GM12875 (cell line): ENCODE results near the gene CDC37L1.
A peak's percentile ranks its signal among the peaks of the same experiment; 100 is the strongest.

Source experiments
- H3K4me3 ChIP-seq: one replicate; pipeline ENCODE4 v1.5.1; 2011; ENCODE audit warnings: low read depth, low read length, control low read depth
- TF ChIP-seq, protein P1 (sequence below): IDR thresholded peaks from 2 replicates; pipeline ENCODE4 v1.5.1; 2011; ENCODE audit warnings: low read depth, mild to moderate bottlenecking, control low read depth, inconsistent platforms, low read length, moderate library complexity, borderline replicate concordance; ENCODE audit not compliant: insufficient read depth

CDC37L1 gene

DNA sequence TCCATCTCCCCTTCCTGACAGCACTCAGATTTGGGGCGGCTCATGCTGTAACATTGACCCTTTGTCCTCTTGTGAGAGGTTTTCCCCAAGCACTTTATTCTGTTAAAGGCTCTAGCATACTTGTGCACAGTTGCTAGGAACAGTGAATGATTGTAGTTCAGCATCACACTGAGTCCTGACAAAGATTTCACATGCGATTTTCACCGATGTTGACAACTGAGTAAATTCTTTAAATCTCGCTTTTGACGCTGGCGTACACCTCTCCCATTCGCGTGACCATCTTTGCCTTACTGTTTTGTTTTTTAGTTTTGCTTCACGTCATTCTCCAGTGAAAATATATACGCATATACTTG, 780 bp downstream of the CDC37L1 start:
- TF ChIP-seq, protein P1, sequence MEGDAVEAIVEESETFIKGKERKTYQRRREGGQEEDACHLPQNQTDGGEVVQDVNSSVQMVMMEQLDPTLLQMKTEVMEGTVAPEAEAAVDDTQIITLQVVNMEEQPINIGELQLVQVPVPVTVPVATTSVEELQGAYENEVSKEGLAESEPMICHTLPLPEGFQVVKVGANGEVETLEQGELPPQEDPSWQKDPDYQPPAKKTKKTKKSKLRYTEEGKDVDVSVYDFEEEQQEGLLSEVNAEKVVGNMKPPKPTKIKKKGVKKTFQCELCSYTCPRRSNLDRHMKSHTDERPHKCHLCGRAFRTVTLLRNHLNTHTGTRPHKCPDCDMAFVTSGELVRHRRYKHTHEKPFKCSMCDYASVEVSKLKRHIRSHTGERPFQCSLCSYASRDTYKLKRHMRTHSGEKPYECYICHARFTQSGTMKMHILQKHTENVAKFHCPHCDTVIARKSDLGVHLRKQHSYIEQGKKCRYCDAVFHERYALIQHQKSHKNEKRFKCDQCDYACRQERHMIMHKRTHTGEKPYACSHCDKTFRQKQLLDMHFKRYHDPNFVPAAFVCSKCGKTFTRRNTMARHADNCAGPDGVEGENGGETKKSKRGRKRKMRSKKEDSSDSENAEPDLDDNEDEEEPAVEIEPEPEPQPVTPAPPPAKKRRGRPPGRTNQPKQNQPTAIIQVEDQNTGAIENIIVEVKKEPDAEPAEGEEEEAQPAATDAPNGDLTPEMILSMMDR, result no peak
- peak overlapping the region; percentile 58 for H3K4me3 ChIP-seq

DNA sequence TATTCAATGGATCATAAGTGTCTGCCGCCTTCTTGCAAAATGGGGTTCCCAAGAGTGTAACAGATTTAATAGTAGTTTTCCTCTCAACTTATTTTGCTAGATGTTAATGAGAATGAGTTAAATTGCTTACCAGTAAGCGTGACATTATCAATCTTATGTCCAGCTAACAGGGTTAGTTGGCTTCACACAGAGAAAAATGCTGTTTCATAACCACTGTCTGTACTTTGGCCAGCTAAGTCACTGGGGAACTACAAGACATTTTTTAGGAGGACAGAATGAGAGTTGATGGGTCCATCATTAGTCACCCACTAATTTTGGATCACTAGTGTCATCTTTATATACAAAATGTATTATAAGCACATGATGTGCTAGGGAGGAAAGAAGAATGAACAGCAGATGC, 1.4 kb downstream of the CDC37L1 start:
- TF ChIP-seq, protein P1, result no peak
- H3K4me3 ChIP-seq, result no peak overlapping the region

DNA sequence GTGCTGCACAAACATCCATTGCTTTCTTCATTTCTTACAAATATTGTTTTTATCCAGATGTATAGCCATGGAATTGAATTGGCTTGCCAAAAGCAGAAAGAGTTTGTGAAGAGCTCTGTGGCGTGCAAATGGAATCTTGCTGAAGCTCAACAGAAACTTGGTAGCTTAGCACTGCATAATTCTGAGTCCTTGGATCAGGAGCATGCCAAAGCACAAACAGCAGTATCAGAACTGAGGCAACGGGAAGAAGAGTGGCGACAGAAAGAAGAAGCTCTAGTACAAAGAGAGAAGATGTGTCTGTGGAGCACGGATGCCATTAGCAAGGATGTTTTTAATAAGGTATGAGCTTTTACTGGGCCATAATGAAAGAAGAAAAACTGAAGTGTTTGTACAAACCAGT, 5.5 kb downstream of the CDC37L1 start:
- TF ChIP-seq, protein P1, result no peak
- H3K4me3 ChIP-seq, result no peak overlapping the region

DNA sequence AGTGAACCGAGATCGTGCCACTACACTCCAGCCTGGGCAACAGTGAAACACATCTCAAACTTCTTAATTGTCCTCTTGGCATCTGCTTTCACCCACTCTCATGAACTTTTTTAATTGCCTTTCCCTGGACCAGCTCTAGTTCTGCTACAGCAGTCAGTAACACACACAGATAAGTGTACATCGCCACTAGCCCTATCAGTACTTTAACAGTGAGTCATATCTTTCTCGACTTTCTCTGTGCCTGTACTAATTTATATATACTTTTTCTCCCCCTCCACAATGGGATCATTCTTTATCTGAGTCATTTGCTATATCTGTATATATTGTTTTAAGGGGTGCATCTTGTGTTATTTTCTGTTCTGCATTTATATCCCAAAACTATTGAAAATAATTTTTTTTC, 6.7 kb downstream of the CDC37L1 start:
- no peak overlapping the region for H3K4me3 ChIP-seq
- TF ChIP-seq, protein P1, result no peak

DNA sequence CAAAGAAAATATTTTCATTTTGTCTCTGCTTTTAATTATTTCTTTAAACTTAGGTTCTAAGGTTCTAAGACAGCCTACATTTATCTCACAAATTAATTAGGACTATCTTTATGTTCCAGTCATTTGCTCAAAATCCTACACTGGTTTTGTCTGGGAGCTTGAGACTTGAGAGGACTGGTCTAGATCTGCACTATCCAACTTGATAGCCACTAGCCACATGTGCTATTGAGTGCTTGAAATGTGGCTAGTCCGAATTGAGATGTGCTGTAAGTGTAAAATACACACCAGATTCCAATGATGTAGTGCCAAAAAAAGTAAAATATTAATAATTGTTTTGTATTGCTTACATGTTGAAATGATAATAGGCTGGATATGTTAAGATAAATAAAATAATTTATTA, 7.2 kb downstream of the CDC37L1 start:
- H3K4me3 ChIP-seq, result no peak overlapping the region
- TF ChIP-seq, protein P1, result no peak

DNA sequence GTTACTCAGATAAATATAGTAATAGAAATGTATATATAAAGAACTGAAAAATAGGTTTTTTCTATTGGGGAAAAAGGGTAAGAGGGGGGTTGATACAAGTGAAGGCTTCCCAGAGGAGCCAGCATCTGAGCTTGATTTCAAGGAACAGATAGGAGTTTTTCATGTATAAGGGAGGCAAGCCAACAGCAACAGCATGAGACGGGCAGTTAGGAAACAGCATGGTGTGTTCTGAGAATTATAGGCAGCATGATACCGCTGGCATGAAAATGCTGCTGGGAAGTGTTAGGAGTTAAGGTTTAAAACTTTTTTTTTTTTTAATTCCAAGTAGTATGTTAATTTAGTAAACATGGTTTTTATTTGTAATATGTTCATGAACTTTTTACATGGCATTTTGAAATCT, 9.7 kb downstream of the CDC37L1 start:
- TF ChIP-seq, protein P1, result no peak
- H3K4me3 ChIP-seq, result no peak overlapping the region

DNA sequence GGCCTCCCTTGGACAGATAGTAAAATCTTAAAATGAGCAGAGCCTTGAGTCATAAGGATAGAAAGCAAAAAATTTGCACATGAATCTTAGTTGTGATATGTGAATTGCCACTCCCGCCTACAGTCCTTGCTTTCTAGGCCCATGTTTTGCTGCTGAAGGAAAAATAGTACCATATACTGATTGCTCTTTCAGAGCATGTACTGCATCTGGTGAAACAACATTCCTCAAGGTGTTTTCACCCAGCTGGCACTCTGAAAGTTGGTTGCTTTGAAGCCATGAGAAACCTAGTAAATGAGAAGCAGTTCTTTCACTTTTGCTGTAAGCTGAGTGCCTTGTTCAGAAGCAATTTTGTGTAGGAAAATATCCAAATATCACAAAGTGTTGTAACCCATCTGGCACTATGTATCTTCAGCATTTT, 10.3 kb downstream of the CDC37L1 start:
- H3K4me3 ChIP-seq, result no peak overlapping the region
- TF ChIP-seq, protein P1, result no peak
